GM23338 (cell line): ENCODE results near the gene POLR1C. TPM values are rescaled to one million over a fixed set of nuclear protein-coding genes. Genes with fewer than 3 reads are reported as not detected.

ENCODE experiments used
- ATAC-seq: fragments of 200-7000 bp; cut with Tn5 transposase; 3 replicates; pipeline ENCODE4 v1.9.1; 2020
- DNase-seq: peaks from one replicate; pipeline ENCODE4 v3.0.0-alpha.2; 2015; ENCODE audit warnings: low spot score
- H2AFZ ChIP-seq: fragments of 200-600 bp; sonication (generic); 2 replicates; pipeline ENCODE4 v1.8.0; 2016; ENCODE audit warnings: antibody characterized with exemption, mild to moderate bottlenecking, moderate library complexity
- H3F3A ChIP-seq: fragments of 200-600 bp; sonication (generic); replicated peaks from 2 replicates; pipeline ENCODE4 v1.8.0; 2017; ENCODE audit warnings: antibody characterized with exemption, mixed run types, low read depth
- H3K27ac ChIP-seq: fragments of 200-600 bp; sonication (generic); 2 replicates; pipeline ENCODE4 v1.6.1; 2016; ENCODE audit warnings: low read depth
- H3K27me3 ChIP-seq: fragments of 200-600 bp; sonication (generic); 2 replicates; pipeline ENCODE4 v1.8.0; 2016; ENCODE audit warnings: mild to moderate bottlenecking, mixed run types, moderate library complexity; ENCODE audit not compliant: insufficient read depth
- H3K36me3 ChIP-seq: fragments of 200-600 bp; sonication (generic); 2 replicates; pipeline ENCODE4 v1.8.0; 2016; ENCODE audit warnings: mild to moderate bottlenecking; ENCODE audit not compliant: insufficient read depth
- H3K4me1 ChIP-seq: fragments of 200-600 bp; sonication (generic); 2 replicates; pipeline ENCODE4 v1.8.0; 2016; ENCODE audit warnings: mild to moderate bottlenecking, moderate library complexity; ENCODE audit not compliant: insufficient read depth
- H3K4me2 ChIP-seq: fragments of 200-600 bp; sonication (generic); 2 replicates; pipeline ENCODE4 v1.7.1; 2017; ENCODE audit warnings: mixed run types
- H3K4me3 ChIP-seq: fragments of 200-600 bp; sonication (generic); 2 replicates; pipeline ENCODE4 v1.6.1; 2016; ENCODE audit warnings: mixed run types
- H3K79me2 ChIP-seq: fragments of 200-600 bp; sonication (generic); replicated peaks from 2 replicates; pipeline ENCODE4 v1.8.0; 2017; ENCODE audit warnings: mild to moderate bottlenecking; ENCODE audit not compliant: insufficient read depth
- H3K9me2 ChIP-seq: fragments of 200-600 bp; sonication (generic); 2 replicates; pipeline ENCODE4 v1.8.0; 2017; ENCODE audit not compliant: insufficient read depth
- H4K20me1 ChIP-seq: fragments of 200-600 bp; sonication (generic); replicated peaks from 2 replicates; pipeline ENCODE4 v1.8.0; 2017; ENCODE audit warnings: mild to moderate bottlenecking; ENCODE audit not compliant: insufficient read depth
- H3K27ac Mint-ChIP-seq: 2 replicates; pipeline ENCODE4 v1.8.0; 2020; ENCODE audit warnings: inconsistent platforms, mild to moderate bottlenecking, moderate library complexity, mixed read lengths
- H3K27me3 Mint-ChIP-seq: 3 replicates; pipeline ENCODE4 v1.8.0; 2022; ENCODE audit warnings: low read depth, mild to moderate bottlenecking, moderate library complexity, mixed read lengths, inconsistent platforms; ENCODE audit not compliant: insufficient read depth, poor library complexity
- H3K36me3 Mint-ChIP-seq: 3 replicates; pipeline ENCODE4 v1.8.0; 2021; ENCODE audit warnings: low read depth, mild to moderate bottlenecking, inconsistent platforms, moderate library complexity, mixed read lengths
- H3K4me1 Mint-ChIP-seq: 3 replicates; pipeline ENCODE4 v1.8.0; 2020; ENCODE audit warnings: mild to moderate bottlenecking, inconsistent platforms, mixed read lengths
- H3K4me3 Mint-ChIP-seq: 3 replicates; pipeline ENCODE4 v1.8.0; 2021; ENCODE audit warnings: moderate library complexity, mild to moderate bottlenecking, inconsistent platforms, mixed read lengths
- H3K9me3 Mint-ChIP-seq: 3 replicates; pipeline ENCODE4 v1.8.0; 2020; ENCODE audit warnings: moderate library complexity, mild to moderate bottlenecking, inconsistent platforms, mixed read lengths
- CREB1 ChIP-seq: fragments of 250-450 bp; sonication (Bioruptor Pico); IDR thresholded peaks from 2 replicates; pipeline ENCODE4 v1.5.0; 2020; ENCODE audit warnings: low read depth, mild to moderate bottlenecking, moderate library complexity
- JUNB ChIP-seq: IDR thresholded peaks from one replicate; pipeline ENCODE4 v1.6.1; 2016; ENCODE audit warnings: antibody characterized with exemption; ENCODE audit not compliant: unreplicated experiment
- NANOG ChIP-seq: IDR thresholded peaks from 2 replicates; pipeline ENCODE4 v1.6.1; 2016; ENCODE audit warnings: antibody characterized with exemption, borderline replicate concordance
- STAT1 ChIP-seq: IDR thresholded peaks from one replicate; pipeline ENCODE4 v1.6.1; 2016; ENCODE audit warnings: antibody characterized with exemption; ENCODE audit not compliant: unreplicated experiment
- ZNF331 ChIP-seq: fragments of 250-450 bp; sonication (Bioruptor Pico); IDR thresholded peaks from 2 replicates; pipeline ENCODE4 v1.5.0; 2020; ENCODE audit warnings: low read depth, mild to moderate bottlenecking, moderate library complexity
- polyA plus RNA-seq: library from polyadenylated mRNA; unstranded; fragments of >200 nt; fragmentation: Nextera tagmentation; extraction: Ambion mirVana; gene quantifications from 2 replicates; pipeline ENCODE4 v1.2.1, GENCODE V29; 2016
- total RNA-seq: library from RNA; depleted of rRNA; stranded (reverse); fragments of >200 nt; shearing (Covaris generic); gene quantifications from 2 replicates; pipeline ENCODE4 v1.2.3, GENCODE V29; 2014
- TF ChIP-seq, protein P1 (sequence below): IDR thresholded peaks from one replicate; pipeline ENCODE4 v1.6.1; 2018; ENCODE audit warnings: antibody characterized with exemption; ENCODE audit not compliant: unreplicated experiment
- TF ChIP-seq, protein P2 (sequence below), 2 experiments: fragments of 200-600 bp in 1 of 2; sonication (generic) in 1 of 2; conservative IDR thresholded peaks; 2 replicates each; pipeline versions ENCODE4 v1.5.1 to v1.6.1; 2016 to 2017; ENCODE audit warnings: antibody characterized with exemption in 2 of 2, low read depth in 2 of 2, mild to moderate bottlenecking in 2 of 2, moderate library complexity in 1 of 2
- TF ChIP-seq, protein P3 (sequence below): fragments of 250-450 bp; sonication (Bioruptor Pico); IDR thresholded peaks from 2 replicates; pipeline ENCODE4 v1.5.0; 2020; ENCODE audit warnings: mild to moderate bottlenecking, moderate library complexity
- TF ChIP-seq, protein P4 (sequence below): IDR thresholded peaks from 2 replicates; pipeline ENCODE4 v1.6.1; 2016; ENCODE audit warnings: antibody characterized with exemption

The POLR1C gene
- total and polyA plus RNA-seq, 2 experiments from 2014 or later: 26.6 to 47.0 TPM

DNA sequence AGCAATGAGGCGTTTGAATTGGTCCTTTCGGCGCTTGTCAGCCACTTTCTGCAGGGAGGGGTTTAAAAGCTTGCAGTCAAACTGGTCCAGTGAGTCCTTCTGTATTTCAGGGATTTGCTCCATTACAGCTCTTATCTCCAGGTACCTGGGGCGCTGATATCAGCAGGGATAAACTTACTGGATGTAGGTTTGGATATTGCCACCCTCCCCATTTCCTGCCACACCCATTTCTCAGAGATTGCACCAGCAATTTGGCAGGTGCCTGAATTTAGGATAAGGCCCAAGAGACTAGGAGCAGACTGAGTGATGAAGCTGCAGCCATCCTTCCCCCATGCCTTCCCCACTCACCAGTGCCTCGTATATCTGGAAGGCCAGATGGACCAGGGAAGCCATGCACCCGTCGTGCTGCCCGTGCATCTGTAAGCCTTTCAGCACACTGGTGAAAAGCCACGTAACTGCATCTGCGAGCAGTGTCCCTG lies 7.6 kb downstream of the POLR1C start:
- Histone ChIP-seq H3F3A (peaks cover 38% of the 10 kb centered on the region), H3K4me3 (no peak overlapping the region), H3K9me2 (no peaks in the 10 kb centered on the region), H3K36me3 (peaks cover 64% of the 10 kb centered on the region), H4K20me1 (peaks cover 23% of the 10 kb centered on the region), H3K27ac (0 out of 2 replicates have a peak overlapping the region, but pooled peaks have one; percentile 45), H3K27me3 (no peaks in the 10 kb centered on the region), H3K4me1 (no peaks in the 10 kb centered on the region), H2AFZ (no peak overlapping the region), H3K79me2 (no peaks in the 10 kb centered on the region), H3K4me2 (no peak overlapping the region)
- no peak for ATAC-seq
- DNase-seq: no peak
- no peak overlapping the region for H3K27ac Mint-ChIP-seq
- H3K4me3 Mint-ChIP-seq: no peak overlapping the region
- H3K36me3 Mint-ChIP-seq: peaks cover 79% of the 10 kb centered on the region; the same call in 2 of the 3 replicates
- H3K4me1 Mint-ChIP-seq: no peaks in the 10 kb centered on the region
- peaks cover 8% of the 10 kb centered on the region for H3K27me3 Mint-ChIP-seq
- no peak for TF ChIP-seq NANOG
- no peaks in the 10 kb centered on the region; the same call in 2 of the 3 replicates for H3K9me3 Mint-ChIP-seq

DNA sequence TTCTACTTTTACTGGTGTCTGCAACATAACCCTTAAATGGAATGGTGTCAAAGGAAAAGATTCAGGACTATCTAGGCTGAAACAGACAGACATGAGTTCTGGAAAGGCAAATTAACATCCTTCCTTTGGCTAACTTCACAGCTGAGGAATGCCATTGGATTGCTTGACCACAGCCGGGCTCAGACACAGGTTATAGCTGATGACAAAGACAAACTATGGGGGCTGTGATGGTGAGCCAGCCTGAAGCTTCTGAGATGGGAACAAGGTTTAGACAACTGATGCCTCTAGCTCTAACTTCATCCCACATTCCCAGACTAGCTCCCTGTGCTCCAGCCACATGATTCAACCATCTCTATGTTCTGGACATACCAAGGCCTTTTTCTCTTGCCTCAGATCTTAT lies 15.3 kb downstream of the POLR1C start:
- Histone ChIP-seq H3K9me2 (no peaks in the 10 kb centered on the region), H3K27me3 (no peaks in the 10 kb centered on the region), H3K36me3 (peaks cover 45% of the 10 kb centered on the region), H3K27ac (no peak overlapping the region), H3K79me2 (no peaks in the 10 kb centered on the region), H3K4me1 (no peaks in the 10 kb centered on the region), H3K4me2 (no peak overlapping the region), H3F3A (peaks cover 10% of the 10 kb centered on the region; the same call in 1 of the 2 replicates), H4K20me1 (peaks cover 13% of the 10 kb centered on the region), H2AFZ (no peak overlapping the region), H3K4me3 (no peak overlapping the region)
- Mint-ChIP-seq H3K4me1 (no peaks in the 10 kb centered on the region), H3K4me3 (no peak overlapping the region), H3K36me3 (peaks cover 77% of the 10 kb centered on the region), H3K27me3 (peaks cover 2% of the 10 kb centered on the region), H3K27ac (no peak overlapping the region), H3K9me3 (no peaks in the 10 kb centered on the region)
- DNase-seq (no peak), ATAC-seq (no peak)
- TF ChIP-seq ZNF331 (CRISPR knock-in tag) (no peak), STAT1 (no peak), CREB1 (CRISPR knock-in tag) (no peak), JUNB (no peak)
- TF ChIP-seq, protein P1, sequence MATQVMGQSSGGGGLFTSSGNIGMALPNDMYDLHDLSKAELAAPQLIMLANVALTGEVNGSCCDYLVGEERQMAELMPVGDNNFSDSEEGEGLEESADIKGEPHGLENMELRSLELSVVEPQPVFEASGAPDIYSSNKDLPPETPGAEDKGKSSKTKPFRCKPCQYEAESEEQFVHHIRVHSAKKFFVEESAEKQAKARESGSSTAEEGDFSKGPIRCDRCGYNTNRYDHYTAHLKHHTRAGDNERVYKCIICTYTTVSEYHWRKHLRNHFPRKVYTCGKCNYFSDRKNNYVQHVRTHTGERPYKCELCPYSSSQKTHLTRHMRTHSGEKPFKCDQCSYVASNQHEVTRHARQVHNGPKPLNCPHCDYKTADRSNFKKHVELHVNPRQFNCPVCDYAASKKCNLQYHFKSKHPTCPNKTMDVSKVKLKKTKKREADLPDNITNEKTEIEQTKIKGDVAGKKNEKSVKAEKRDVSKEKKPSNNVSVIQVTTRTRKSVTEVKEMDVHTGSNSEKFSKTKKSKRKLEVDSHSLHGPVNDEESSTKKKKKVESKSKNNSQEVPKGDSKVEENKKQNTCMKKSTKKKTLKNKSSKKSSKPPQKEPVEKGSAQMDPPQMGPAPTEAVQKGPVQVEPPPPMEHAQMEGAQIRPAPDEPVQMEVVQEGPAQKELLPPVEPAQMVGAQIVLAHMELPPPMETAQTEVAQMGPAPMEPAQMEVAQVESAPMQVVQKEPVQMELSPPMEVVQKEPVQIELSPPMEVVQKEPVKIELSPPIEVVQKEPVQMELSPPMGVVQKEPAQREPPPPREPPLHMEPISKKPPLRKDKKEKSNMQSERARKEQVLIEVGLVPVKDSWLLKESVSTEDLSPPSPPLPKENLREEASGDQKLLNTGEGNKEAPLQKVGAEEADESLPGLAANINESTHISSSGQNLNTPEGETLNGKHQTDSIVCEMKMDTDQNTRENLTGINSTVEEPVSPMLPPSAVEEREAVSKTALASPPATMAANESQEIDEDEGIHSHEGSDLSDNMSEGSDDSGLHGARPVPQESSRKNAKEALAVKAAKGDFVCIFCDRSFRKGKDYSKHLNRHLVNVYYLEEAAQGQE: no peak
- TF ChIP-seq, protein P2, sequence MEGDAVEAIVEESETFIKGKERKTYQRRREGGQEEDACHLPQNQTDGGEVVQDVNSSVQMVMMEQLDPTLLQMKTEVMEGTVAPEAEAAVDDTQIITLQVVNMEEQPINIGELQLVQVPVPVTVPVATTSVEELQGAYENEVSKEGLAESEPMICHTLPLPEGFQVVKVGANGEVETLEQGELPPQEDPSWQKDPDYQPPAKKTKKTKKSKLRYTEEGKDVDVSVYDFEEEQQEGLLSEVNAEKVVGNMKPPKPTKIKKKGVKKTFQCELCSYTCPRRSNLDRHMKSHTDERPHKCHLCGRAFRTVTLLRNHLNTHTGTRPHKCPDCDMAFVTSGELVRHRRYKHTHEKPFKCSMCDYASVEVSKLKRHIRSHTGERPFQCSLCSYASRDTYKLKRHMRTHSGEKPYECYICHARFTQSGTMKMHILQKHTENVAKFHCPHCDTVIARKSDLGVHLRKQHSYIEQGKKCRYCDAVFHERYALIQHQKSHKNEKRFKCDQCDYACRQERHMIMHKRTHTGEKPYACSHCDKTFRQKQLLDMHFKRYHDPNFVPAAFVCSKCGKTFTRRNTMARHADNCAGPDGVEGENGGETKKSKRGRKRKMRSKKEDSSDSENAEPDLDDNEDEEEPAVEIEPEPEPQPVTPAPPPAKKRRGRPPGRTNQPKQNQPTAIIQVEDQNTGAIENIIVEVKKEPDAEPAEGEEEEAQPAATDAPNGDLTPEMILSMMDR (conservative IDR thresholded peaks at IDR 0.05; ENCODE audit: low read depth in 2 of 2): no peak
- TF ChIP-seq, protein P3, sequence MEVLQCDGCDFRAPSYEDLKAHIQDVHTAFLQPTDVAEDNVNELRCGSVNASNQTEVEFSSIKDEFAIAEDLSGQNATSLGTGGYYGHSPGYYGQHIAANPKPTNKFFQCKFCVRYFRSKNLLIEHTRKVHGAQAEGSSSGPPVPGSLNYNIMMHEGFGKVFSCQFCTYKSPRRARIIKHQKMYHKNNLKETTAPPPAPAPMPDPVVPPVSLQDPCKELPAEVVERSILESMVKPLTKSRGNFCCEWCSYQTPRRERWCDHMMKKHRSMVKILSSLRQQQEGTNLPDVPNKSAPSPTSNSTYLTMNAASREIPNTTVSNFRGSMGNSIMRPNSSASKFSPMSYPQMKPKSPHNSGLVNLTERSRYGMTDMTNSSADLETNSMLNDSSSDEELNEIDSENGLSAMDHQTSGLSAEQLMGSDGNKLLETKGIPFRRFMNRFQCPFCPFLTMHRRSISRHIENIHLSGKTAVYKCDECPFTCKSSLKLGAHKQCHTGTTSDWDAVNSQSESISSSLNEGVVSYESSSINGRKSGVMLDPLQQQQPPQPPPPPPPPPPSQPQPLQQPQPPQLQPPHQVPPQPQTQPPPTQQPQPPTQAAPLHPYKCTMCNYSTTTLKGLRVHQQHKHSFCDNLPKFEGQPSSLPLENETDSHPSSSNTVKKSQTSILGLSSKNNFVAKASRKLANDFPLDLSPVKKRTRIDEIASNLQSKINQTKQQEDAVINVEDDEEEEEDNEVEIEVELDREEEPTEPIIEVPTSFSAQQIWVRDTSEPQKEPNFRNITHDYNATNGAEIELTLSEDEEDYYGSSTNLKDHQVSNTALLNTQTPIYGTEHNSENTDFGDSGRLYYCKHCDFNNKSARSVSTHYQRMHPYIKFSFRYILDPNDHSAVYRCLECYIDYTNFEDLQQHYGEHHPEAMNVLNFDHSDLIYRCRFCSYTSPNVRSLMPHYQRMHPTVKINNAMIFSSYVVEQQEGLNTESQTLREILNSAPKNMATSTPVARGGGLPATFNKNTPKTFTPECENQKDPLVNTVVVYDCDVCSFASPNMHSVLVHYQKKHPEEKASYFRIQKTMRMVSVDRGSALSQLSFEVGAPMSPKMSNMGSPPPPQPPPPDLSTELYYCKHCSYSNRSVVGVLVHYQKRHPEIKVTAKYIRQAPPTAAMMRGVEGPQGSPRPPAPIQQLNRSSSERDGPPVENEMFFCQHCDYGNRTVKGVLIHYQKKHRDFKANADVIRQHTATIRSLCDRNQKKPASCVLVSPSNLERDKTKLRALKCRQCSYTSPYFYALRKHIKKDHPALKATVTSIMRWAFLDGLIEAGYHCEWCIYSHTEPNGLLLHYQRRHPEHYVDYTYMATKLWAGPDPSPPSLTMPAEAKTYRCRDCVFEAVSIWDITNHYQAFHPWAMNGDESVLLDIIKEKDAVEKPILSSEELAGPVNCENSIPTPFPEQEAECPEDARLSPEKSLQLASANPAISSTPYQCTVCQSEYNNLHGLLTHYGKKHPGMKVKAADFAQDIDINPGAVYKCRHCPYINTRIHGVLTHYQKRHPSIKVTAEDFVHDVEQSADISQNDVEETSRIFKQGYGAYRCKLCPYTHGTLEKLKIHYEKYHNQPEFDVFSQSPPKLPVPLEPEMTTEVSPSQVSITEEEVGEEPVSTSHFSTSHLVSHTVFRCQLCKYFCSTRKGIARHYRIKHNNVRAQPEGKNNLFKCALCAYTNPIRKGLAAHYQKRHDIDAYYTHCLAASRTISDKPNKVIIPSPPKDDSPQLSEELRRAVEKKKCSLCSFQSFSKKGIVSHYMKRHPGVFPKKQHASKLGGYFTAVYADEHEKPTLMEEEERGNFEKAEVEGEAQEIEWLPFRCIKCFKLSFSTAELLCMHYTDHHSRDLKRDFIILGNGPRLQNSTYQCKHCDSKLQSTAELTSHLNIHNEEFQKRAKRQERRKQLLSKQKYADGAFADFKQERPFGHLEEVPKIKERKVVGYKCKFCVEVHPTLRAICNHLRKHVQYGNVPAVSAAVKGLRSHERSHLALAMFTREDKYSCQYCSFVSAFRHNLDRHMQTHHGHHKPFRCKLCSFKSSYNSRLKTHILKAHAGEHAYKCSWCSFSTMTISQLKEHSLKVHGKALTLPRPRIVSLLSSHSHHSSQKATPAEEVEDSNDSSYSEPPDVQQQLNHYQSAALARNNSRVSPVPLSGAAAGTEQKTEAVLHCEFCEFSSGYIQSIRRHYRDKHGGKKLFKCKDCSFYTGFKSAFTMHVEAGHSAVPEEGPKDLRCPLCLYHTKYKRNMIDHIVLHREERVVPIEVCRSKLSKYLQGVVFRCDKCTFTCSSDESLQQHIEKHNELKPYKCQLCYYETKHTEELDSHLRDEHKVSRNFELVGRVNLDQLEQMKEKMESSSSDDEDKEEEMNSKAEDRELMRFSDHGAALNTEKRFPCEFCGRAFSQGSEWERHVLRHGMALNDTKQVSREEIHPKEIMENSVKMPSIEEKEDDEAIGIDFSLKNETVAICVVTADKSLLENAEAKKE: no peak
- TF ChIP-seq, protein P4, sequence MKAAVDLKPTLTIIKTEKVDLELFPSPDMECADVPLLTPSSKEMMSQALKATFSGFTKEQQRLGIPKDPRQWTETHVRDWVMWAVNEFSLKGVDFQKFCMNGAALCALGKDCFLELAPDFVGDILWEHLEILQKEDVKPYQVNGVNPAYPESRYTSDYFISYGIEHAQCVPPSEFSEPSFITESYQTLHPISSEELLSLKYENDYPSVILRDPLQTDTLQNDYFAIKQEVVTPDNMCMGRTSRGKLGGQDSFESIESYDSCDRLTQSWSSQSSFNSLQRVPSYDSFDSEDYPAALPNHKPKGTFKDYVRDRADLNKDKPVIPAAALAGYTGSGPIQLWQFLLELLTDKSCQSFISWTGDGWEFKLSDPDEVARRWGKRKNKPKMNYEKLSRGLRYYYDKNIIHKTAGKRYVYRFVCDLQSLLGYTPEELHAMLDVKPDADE: no peak
